GM12874 (cell line): ENCODE measurements around the gene SCUBE1.

Source experiments
- CTCF ChIP-seq: IDR thresholded peaks from 2 replicates; pipeline ENCODE4 v1.5.1; 2011; ENCODE audit warnings: low read depth, mild to moderate bottlenecking, control low read depth, low read length, moderate library complexity; ENCODE audit not compliant: insufficient read depth

SCUBE1 gene

GRCh38 chr22:43342347-43343261 lies 568 bp downstream of the SCUBE1 start:
- no peak for TF ChIP-seq CTCF

- TF ChIP-seq CTCF, result no peak
Observed at GRCh38 chr22:43341565-43341964, 1.6 kb downstream of the SCUBE1 start.

GRCh38 chr22:43338766-43339345 lies 4.3 kb downstream of the SCUBE1 start:
- TF ChIP-seq CTCF, result no peak

GRCh38 chr22:43337946-43338345 lies 5.2 kb downstream of the SCUBE1 start:
- TF ChIP-seq CTCF, result no peak

- no peak for TF ChIP-seq CTCF
Observed at GRCh38 chr22:43337385-43337784, 5.8 kb downstream of the SCUBE1 start.

GRCh38 chr22:43334378-43334777 lies 8.8 kb downstream of the SCUBE1 start:
- TF ChIP-seq CTCF, result no peak

GRCh38 chr22:43333978-43334377 lies 9.2 kb downstream of the SCUBE1 start:
- TF ChIP-seq CTCF, result no peak
